UCSD-AML1 (cell line): Measurements from ENCODE around the gene FANK1.

ENCODE experiments used
- DNase-seq: peaks from one replicate; lab custom pipeline; 2025; ENCODE audit not compliant: unreplicated experiment; lab: John Stamatoyannopoulos, UW

FANK1 gene, protein sequence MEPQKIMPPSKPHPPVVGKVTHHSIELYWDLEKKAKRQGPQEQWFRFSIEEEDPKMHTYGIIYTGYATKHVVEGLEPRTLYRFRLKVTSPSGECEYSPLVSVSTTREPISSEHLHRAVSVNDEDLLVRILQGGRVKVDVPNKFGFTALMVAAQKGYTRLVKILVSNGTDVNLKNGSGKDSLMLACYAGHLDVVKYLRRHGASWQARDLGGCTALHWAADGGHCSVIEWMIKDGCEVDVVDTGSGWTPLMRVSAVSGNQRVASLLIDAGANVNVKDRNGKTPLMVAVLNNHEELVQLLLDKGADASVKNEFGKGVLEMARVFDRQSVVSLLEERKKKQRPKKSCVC

GRCh38 chr10:125896088-125896934, at the start of gene FANK1:
Gene FANK1 (plus strand): TSS chr10:125896564. CDS start chr10:125896643, 79 bp downstream.
- peak; percentile 83 for DNase-seq

DNA sequence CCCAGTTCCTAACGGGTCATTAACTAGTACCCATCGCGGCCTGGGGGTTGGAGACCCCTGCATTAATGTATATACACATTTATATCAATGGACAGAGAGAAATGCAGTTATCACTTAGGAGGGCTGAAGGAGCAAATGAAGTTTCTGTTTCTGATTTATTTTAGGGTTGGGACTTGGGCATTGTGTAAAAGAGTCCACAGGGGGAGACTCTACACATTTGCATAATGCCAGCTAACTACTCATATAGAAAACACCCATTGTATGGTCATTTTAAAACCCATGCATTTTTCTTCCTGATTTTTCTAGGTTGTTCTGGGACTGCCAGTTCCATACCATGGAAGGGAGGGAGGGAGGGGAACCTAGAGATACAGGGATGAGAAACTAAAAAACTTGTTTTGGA, 49.5 kb upstream of the FANK1 start:
- no peak for DNase-seq

GRCh38 chr10:125848371-125848770, 48.0 kb upstream of the FANK1 start:
- no peak for DNase-seq

DNA sequence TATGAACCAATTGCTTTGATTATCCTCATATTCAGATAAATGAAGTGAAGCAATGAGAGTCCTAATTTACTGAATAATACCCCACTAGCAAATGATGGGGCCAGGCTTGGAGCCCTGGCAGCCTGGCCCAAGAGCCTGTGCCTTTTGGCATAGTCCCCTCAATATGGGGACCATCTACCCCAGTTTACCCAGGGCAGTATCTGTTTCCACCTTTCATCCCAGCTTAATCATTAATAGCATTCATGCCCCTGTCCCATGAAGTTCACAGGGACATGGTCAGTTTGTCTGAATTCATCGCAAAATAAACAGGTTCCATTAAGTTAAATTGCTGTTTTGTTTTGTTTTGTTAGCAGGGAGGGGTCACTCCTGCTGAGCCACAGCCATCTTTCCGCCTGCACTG, 47.5 kb upstream of the FANK1 start:
- DNase-seq: no peak

- DNase-seq: no peak
These were observed 46.9 kb upstream of the FANK1 start for GRCh38 chr10:125849448-125849847.

GRCh38 chr10:125850766-125851731, 45.3 kb upstream of the FANK1 start:
- no peak for DNase-seq

DNA sequence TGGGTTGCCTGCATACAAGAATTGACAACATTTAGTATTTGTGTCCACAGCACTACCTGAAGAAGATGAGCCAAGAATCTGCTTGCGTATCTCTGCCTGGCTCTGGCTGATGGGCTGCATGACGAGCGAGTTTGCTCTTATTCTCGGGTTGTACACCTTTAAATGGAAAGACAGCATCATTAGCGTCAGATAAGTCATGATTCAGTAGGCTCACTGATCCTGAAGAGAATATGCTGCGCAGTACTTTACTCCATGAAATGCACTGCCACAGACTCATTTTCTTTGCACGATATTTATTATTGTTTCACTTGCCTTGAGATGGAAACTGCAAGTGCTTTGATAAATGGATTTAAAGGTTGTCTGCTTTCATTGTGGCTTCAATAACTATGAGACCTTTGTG, 43.9 kb upstream of the FANK1 start:
- no peak for DNase-seq

GRCh38 chr10:125857185-125857760, 39.1 kb upstream of the FANK1 start:
- DNase-seq: no peak

GRCh38 chr10:125859128-125859817, 37.1 kb upstream of the FANK1 start:
- no peak for DNase-seq

GRCh38 chr10:125865120-125865519, 31.2 kb upstream of the FANK1 start:
- DNase-seq: no peak

DNA sequence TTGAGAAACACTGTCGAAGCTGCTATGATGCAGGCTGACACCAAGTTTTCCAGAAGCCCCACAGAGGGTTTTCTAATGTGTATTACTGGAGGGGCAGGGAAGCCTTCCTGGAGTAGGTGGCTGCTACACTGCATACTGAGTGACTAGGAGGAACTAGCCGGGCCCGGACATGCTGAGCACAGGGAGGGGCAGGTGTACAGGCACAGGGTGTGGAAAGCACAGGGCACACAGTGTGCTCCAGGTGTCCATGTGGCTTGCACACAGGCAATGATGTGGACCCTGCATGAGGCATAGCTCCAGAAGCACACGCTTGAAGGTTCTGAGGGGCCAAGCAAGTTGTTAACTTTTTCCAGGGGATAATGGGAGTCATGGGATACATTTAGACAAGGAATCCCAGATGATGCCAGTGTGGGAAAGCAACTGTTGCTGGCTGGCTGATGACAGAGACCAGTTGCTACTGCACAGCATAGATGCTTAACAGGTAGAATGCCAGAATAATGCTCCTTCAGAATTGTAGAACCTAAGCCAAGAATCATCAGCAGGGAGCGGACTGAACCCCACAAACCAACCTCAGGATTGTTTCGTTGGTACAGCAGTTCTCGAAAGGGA, 29.8 kb upstream of the FANK1 start:
- no peak for DNase-seq

DNA sequence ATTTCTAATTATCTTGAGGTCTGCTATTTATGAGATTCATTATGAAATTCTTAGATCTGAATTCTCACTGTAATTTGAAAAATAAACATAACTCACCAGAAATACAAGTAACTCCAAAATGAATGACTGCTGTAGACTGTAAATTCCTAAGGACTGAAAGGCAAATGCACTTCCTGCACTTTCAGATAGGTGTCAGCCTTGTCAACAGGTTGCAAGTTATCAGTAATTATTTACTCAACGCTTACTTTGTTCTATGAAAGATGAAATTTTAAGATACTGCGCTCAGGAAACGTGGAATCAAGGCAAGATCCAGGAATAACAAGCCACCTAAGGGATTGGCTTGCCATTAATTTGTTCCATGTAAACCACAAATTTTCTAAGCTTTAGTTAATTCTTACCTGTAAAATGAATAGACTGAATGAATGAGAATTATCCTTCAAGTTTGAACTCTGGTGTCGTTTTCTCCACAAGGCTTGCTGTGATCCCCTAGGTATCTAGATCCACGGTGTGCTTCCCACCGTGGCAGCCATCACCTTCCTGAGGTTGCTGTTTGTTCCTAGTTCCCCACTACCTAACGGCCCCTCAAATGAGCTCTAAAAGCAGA, 27.9 kb upstream of the FANK1 start:
- no peak for DNase-seq

- no peak for DNase-seq
These were observed 25.0 kb upstream of the FANK1 start for GRCh38 chr10:125871338-125871737.

DNA sequence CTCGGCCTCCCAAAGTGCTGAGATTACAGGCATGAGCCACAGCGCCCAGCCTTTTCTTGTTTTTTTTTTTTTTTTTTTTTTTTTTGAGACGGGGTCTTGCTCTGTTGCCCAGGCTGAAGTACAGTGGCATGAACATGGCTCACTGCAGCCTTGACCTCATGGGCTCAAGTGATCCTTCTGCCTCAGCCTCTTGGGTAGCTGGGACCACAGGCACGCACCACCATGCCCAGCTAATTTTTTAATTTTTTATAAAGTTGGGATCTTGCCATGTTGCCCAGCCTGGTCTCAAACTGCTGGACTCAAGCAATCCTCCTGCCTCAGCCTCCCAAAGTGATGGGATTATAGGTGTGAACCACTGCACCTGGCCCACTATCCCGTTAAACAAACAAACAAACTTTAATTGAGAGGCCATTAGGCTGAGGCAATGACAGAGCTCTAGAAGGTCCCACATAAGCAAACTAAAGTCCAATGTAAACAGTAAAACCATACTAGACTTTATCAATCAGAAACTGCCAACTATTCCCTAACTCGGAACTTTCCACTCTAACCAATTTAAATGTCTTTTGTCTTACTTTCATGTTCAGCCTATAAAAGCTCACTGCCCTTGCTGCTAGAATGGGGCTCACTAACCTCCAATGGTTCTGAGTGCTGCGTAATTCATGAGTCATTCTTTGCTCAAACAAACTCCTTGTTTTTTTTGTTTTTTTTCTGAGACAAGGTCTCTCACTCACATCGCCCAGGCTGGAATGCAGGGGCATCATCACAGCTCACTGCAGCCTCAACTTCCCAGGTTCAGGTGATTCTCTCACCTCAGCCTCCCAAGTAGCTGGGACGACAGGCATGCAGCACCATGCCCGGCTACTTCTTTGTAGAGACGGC, 17.2 kb upstream of the FANK1 start:
- no peak for DNase-seq

- no peak for DNase-seq
These were observed 15.6 kb upstream of the FANK1 start for GRCh38 chr10:125880719-125881118.

DNA sequence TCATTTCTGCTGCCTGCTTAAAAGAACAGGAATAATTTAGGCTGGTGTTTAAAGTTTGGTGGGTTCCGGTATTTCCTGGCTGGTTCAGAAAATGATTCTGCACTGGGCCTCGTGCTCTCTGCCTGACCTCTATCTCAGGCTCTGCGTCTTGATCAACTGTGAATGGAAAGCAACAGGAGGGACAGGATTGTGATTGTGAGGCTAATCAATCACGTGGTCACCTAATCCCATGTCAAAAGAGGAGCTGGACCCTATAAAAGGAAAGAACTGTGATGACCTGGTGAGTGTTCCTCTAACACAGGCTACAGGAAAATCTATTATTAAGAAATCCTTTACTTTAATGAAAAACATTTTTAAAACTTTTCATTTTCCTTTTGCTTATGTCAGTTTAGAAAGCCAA, 15.2 kb upstream of the FANK1 start, which contains the start of gene DHX32:
Gene DHX32 (minus strand): TSS at position 101 of the 400 bp plus-strand sequence. CDS start 468 bp downstream, outside the sequence.
- DNase-seq: no peak

- DNase-seq: no peak
These were observed 13.8 kb upstream of the FANK1 start for GRCh38 chr10:125882596-125882995.

DNA sequence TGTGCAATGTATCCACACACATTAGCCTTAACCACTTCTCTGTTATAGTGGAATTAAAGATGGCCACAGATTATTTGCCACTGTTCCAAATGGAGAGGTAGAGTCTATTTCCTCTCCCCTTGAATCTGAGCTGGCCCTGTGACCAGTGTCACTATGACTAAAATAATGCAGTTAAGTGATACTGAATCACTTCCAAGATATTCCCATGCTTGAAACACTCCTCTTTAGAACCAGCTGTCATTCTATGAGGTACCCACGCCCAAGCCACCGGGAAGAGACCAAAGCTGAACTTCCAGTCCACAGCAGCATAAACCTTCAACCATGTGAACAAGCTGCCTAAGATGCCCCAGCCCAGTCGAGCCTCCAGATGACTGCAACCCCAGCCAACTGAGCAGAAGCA, 13.2 kb upstream of the FANK1 start:
- DNase-seq: no peak
